HG03097 (cell line): ENCODE measurements around the gene HSD17B10.
"Not testable (repeated sequence)": the region's sequence is repeated elsewhere in the genome, so short reads cannot be mapped to it uniquely, and the experiment has no call there.

Source experiments
- ATAC-seq: cut with Tn5 transposase; IDR thresholded peaks from one replicate; pipeline ENCODE4 v1.9.1; 2021; ENCODE audit not compliant: unreplicated experiment, low FRiP score

The HSD17B10 gene

DNA sequence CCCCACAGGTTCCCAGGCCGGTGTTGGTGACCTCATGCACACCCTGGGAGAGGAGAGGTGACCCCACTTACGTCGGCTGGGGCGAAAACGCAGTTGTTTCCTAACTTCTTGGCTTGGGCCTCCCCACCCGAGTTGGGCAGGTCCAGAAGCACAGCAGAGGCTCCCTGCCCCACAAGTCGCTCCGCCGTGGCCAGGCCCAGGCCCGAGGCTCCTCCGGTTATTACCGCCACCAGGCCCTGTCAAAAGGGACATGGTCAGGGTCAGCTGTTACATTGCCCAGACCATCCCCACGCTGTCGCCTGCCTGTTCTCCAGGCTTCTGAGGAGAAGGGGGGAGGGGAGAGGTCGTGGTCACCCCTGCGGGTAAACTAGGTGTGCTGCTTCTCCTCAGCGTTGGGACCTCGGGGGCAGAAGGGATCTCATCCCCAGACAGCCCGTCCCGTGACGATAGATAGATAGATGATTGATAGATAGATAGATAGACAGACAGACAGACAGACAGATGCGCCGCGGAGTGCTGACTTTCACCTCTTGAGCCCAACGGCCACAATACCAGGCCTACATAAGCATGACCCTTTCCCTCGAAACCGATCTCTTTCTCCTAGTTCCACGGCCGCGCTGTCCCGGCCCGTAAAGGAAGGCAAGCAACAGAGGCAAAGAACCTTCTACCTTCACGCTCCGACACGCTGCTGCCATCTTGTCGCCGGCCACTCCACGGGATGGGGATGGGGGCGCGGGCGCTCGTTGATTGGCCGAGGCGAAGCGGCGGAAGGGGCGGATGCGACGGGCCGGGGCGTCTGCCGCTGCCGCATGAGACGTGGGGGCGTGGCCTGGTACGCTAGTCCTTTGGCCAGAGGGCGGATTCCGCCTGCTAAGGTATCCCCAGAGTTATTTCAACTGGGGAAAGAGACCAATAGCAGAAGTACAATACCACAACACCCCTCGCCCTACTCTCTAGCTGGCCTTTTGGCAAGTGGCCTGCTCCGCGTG, at the start of gene HSD17B10:
Gene HSD17B10 (minus strand): TSS at position 720 of the 989 bp plus-strand sequence. CDS start 25 bp downstream, at position 695.
- peak; percentile 88 for ATAC-seq

DNA sequence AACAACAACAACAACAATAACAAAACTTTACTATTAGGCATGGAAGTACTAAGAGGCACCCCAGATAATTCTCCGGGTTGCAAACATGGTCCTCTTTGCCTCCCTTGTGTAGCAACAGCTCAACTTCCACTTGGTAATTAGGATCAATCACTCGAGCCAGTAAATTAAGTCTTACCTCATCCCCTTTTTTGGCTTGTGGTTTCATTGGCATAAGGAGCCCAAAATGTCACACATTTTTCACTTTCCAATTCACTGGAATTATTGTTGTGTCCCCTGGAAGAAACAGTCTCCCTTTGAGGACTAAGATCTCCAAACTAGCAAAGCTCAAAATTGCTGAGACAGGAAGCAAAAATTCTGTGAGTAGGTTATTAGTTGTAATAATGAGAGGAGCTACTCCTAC, 49.2 kb upstream of the HSD17B10 start:
- ATAC-seq = no peak

DNA sequence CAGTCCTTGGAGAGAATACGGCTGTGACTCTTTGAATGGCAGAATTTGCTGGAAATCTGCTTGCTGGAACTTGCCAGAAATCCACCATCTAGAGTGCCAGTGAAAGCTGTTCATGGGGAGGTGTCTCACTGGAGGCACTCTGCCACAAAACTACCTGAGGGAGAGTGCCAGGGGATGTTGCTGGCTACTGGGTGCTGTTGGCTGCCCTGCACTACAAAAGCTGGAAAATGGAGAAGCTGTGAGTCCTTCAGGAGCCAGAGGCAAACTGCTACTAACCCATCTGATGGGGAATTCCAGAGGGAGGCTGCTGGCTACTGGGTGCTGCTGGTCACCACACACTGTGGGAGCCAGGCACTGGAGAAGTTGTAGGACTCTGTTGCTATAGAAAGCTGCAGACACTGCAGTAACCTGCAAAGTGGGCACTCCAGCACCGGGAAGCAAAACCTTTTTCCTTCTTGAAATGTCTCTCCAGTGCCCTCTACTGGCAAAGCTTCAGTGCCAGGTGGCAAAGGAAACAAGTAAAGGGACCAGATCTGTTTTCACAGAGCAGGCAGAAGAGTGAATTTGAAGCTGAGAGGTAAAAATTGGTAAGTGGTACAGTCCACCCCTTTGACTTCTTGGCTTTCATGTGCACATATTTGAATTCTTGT, 47.8 kb upstream of the HSD17B10 start:
- no peak for ATAC-seq

DNA sequence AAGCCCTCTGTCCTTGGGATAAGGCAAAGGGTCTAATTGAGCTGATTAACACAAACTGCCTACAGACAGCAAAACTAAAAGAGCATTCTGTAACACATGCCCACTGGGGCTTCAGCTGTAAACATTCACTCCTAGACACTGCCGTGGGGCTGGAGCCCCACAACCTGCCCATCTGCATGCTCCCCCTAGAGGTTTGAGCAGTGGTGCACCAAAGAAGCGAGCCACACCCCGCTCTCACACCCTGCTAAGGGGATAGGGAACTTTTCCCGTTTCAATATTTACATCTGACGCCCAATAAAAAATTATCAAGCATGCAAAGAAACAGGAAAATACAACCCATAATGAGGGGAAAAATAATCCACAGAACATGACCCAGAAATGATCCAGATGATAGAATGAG, 46.9 kb upstream of the HSD17B10 start:
- ATAC-seq = no peak

DNA sequence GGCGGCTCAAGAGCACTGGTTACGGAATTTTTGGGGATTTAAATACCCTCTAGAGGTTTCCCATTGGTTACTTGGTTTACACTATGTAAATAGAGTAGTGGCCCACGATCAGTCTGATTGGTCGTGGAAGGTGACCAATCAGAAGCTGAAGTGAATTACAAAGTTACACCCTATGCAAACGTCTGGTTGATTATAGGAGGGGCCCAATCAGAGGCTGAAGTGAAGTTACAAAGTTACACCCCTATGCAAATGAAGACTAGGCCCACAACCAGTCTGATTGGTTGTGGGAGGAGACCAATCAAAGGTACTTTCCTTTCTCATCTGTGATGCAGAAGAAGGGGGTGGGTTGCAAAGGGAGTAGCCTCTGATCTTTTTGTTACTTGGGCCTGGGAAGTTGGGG, 45.1 kb upstream of the HSD17B10 start:
- ATAC-seq = no peak

DNA sequence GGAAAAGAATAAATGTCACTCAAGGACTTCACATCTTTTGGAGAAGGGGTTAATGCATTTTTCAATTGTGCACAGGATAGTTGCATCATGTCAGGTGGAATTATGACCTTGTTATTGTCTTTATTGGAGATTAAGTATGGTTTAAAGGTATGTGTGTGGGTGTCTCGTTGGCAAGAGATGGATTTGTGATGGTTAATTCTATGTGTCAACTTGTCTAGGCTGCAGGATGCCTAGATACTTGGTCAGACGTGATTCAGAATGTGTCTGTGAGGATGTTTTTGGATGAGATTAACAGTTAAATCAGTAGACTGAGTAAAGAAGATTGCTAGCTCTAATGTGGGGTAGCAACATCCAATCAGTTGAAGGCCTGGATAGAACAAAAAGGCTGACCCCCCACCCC, 42.2 kb upstream of the HSD17B10 start:
- no peak for ATAC-seq

DNA sequence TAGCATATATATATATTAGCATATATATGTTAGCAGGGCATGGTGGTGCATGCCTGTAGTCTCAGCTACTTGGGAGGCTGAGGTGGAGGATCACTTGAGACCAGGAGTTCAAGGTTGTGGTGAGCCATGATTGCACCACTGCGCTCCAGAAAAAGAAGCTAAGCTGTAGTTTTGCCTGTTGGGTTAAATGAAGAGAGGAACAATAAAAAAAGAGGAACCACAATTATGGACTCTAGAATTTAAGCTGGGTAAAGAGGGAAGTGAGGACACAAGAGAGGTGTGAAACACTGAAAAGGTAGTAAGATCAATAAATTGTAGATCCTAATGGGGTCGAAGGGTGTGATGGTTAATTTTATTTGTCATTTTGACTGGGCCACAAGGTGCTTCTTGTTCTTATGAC, 40.5 kb upstream of the HSD17B10 start:
- ATAC-seq = no peak

DNA sequence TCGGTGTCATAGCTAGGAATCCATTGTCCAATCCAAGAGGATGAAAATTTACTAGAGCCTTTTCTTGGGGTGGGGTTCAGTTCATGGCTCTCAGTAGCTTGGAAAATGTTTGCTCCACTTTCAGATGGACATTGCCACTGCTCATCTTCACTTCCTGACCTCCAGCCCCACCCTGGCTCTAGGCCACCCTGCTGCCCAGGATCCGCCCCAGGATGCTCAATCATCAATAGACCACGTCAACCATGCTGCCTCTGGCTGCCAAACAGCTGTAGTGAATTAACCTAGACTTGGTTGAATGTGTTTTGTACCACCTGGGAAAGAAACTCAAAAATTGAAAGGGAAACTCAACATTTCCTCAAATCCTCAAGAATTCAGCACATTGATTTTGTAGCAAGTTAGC, 37.2 kb upstream of the HSD17B10 start:
- no peak for ATAC-seq

DNA sequence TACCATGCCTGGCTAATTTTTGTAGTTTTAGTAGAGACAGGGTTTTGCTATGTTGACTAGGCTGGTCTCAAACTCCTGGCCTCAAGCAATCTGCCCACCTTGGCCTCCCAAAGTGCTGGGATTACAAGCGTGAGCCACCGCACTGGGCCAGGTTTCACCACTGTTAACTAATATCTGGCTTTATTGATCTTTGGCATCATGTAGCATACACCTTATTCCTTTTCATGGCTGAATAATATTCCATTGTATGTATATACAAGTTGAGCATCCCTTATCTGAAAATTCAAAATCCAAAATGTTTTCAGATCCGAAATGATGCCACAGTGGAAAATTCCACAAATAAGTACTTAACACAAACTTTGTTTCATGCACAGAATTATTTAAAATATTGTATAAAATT, 34.5 kb upstream of the HSD17B10 start:
- not testable (repeated sequence) for ATAC-seq

DNA sequence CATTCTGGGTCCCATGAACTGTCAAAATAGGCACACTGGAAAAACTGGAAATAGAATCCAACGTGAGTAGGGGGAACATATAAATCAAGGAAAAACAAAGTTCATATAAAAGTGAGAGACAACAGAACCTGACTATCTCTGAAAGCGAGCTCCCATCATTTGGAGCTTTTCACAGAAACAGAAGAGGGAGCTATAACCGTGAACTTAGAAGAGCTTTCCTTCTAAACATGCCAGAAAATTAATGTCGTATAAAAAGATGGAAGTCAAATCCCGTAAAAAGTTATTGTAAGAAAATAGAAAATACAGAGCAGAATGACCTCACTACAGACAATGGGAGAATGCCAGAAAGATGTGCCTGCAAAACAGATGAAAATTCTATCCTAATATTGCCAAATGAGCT, 23.9 kb upstream of the HSD17B10 start:
- ATAC-seq = no peak

DNA sequence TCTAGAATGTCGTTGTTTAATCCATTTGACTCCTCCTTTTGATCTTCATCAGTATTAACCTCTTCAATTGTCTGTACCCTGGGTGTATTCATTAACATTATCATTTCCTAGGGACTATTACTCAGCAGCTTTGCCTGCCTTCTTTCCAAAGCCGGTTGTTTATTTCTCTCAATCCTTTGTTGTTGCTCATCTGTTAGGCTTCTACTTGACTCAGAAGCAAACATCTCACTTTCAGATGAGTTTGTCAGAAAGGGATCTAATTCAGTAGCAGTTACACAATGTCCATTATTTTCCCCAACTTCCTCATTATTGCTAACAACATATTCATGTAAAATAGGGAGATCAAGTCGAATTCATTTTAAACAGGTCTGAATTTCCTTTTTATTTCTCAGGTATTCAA, 22.1 kb upstream of the HSD17B10 start:
- no peak for ATAC-seq

DNA sequence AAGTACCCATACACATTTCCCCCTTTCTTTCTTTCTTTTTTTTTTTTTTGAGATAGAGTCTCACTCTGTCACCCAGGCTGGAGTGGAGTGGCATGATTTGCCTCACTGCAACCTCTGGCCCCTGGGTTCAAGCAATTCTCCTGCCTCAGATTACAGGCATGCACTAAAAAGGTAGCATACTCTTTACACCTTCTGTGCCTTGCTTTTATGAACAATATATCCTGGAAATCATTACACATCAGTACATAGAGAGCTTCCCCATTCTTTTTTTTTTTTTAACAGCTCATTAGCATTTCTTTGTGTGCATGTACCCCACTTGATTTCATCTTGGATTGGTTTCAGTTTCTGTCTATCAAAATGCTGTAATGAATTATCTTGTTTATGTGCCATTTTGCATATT, 18.6 kb upstream of the HSD17B10 start:
- ATAC-seq = no peak

DNA sequence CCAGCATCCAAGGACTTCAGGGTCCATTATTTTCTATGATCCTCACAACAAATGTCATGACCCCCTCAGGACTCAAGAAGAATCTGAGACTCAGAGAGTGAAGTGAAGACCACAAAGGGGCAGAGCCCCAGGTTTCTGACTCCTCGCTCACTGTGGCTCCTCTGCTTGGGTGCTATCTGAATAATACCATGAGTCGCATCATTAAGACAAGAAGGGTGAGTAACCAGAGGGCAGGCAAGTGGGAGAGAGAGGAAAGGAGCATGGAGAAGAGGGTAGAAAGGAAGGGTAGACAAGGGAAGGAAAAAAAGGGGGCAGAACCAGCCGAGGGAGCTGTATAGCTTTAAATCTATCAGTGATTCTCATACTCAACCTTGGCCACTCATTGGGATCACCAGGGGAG, 15.5 kb upstream of the HSD17B10 start:
- ATAC-seq = no peak

DNA sequence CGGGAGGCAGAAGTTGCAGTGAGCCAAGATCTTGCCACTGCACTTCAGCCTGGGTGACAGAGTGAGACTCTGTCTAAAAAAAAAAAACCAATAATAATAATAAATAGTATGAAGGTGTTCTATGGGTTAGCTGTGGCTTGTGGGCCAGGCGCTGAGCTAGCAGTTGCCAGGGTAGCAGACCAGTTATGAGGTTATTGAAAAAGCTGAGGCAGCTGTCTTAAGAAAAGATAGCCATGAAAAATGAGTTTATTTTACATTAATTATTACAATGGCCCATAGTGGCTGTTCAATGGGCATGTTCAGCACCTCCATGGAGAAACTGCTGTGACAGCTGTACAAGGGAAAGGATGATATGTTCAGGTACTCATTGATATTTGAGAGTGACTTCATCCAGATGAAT, 13.3 kb upstream of the HSD17B10 start:
- ATAC-seq = no peak

DNA sequence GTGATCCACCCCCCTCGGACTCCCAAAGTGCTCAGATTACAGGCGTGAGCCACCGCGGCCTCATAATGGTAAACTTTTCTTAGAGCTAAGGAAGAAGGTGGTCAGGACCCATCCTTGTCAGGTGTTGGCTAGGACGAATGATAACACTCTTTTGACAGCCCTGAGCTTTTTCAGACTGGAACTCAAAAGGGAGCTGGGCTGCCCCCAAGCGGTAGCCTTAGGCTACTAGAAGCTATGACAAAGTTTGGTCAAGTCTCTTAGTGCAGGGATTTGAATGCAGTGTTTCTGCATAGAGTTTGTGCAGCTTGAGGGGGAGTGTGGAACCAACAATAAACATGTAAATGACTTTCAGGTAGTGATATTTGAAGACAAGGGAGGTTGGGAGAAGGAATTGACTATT, 11.8 kb upstream of the HSD17B10 start:
- no peak for ATAC-seq

DNA sequence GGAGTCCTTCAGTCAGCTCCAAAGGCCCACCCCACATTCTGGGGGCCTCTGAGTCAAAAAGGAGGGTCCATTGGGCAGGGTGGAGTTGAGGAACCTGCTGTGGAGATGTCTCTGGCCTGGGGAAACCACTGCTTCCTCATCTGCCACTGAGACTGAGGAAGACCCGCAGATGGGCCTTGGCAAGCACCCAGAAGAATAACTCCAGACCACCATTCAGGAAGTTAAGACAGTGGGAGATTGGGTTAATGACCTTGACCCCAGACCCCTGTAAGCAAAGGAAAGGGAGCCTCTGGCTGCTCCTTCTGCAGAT, 8.1 kb upstream of the HSD17B10 start:
- ATAC-seq = no peak

DNA sequence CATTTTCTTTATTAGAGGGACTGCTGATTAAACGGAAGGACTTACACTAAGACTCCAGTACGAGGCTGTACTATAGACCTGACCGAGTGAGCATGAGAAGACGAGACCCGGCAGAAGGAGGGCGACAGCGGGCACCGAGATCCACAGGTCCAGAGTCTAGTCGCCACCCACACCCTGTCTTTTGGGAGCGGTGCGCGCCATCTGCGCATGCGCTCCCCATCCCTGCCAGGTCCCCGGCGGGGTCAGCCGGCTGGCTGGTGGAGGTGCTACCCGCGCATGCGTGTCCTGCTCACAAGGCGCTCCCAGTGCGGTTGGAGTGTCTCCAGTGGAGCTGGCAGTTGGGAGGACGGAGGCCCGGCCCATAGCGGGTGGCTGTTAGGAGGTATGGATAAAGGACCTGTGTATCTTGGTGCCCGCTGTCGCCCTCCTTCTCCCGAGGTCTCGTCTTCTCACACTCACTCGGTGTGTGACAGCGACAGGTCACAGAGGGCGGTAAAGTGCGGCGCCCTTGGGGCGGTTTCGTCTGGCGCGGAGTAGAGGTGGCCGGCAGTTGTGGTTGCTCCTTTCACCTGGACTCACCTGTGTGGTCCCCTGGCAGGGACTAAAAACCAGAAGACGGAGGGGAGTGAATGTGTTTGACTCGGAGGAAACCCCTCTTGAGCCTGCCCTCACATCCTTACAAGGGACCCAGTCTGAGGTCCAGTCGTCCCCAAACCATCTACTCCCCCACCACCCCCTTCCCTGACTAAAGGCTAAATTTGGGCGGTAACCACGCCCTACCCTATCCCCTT, 7.6 kb upstream of the HSD17B10 start:
- ATAC-seq = peak; percentile 64

DNA sequence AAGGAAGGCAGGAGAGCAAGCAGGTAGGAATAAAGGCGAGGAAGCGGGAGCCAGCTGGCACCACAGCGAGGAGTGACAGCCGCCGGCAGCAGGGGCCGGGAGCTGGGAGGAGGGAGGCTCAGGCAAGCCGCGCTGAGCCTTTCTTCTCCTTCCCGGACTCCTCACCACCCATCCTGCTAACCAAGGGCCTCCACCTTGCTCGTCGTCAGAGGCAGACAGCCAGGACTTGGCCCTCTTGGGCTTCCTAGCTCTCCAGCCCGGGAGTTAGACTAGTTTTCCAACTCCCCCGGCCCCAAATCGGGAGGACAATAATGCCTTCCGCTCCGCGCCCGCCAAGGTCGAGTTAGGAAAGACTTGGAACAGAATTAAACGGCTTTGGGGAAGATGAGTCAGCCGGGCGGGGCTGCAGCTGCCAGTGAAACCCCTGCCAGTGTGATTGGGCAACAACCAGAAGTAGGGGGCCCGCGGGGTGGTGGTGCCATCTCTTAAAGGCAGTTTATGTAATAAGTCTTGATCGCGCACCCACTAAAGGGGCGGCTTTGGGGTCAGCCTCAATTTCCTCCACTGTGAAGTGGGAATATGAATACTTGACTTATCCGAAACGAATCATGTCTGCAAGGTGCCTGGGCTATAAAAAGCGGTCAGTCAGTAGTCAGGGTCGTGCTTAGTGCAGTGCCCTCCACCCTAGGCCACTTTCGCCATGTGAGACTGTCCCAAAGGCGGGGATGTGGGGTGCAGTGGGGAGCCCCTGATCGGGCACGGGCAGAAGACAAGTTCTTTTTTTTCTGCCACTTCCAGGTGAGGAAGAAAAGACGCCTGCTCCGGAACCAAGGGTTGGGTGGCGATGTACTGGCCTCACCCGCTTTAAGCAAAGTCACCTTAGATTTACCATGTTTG, 6.7 kb upstream of the HSD17B10 start:
- ATAC-seq = no peak

DNA sequence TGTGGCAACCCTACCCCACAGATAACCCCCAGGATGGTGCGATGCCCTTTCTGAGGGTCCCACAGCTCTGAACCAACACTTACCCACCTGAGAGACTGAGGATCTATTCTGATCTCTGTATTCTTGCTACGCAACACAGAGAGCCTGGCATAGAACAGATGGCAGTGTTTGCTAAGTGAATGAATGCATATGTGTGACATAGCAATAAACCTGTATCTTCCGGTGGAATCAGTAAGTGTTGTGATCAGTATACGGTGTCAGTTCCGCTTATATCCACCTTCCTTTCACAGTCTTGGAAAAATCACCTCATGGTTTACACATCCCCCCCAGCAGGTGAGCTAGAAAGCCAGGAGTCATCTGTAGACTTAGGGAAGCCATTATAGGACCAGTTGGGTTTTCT, 5.9 kb upstream of the HSD17B10 start:
- ATAC-seq = no peak

DNA sequence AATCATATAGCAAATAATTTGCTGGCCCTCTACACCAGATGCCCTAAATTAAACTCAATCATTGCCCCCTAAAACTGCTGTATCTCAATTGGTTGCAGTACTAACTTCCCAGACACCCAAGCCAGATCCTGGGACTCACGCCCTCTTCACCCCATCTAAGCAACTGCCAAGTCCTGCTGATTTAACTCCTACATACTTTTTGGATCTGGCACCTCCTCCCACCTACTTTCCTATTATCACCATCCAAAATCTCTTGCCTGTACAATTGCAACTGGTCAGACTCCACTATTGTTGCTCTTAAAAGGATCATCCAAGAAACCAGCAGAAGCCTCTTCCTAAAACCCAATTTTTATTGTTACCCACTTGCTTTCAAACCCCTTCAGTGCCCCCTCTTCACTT, 4.7 kb upstream of the HSD17B10 start:
- no peak for ATAC-seq
